Immature natural killer cell (primary cell): ENCODE results near the gene SYCE1L. TPM values are rescaled to one million over a fixed set of nuclear protein-coding genes. Genes with fewer than 3 reads are reported as not detected.
"Not testable (repeated sequence)": the region's sequence is repeated elsewhere in the genome, so short reads cannot be mapped to it uniquely, and the experiment has no call there.

Source experiments
- DNase-seq, 3 donors: peaks; one replicate each; pipeline ENCODE4 v3.0.0; 2022; ENCODE audit warnings: mixed read lengths in 1 of 3
- H3K27ac Mint-ChIP-seq, 6 donors: one replicate each; pipeline ENCODE4 v1.8.0; 2020; ENCODE audit warnings: mixed read lengths in 6 of 6, mild to moderate bottlenecking in 5 of 6, inconsistent platforms in 4 of 6, moderate library complexity in 3 of 6
- H3K27me3 Mint-ChIP-seq, 3 donors: one replicate each; pipeline ENCODE4 v1.8.0; 2020 to 2021; ENCODE audit warnings: low read depth in 3 of 3, mild to moderate bottlenecking in 3 of 3, mixed read lengths in 3 of 3, moderate library complexity in 3 of 3, inconsistent platforms in 1 of 3
- H3K36me3 Mint-ChIP-seq, 3 donors: one replicate each; pipeline ENCODE4 v1.8.0; 2020; ENCODE audit warnings: mixed read lengths in 3 of 3, inconsistent platforms in 2 of 3, mild to moderate bottlenecking in 2 of 3
- H3K4me1 Mint-ChIP-seq, 2 donors: one replicate each; pipeline ENCODE4 v1.8.0; 2020; ENCODE audit warnings: inconsistent platforms in 2 of 2, mild to moderate bottlenecking in 2 of 2, mixed read lengths in 2 of 2, moderate library complexity in 1 of 2
- H3K4me3 Mint-ChIP-seq, 5 donors: one replicate each; pipeline ENCODE4 v1.8.0; 2020; ENCODE audit warnings: mild to moderate bottlenecking in 5 of 5, mixed read lengths in 5 of 5, inconsistent platforms in 3 of 5, moderate library complexity in 3 of 5
- H3K9me3 Mint-ChIP-seq, 6 donors: one replicate each; pipeline ENCODE4 v1.8.0; 2020; ENCODE audit warnings: mild to moderate bottlenecking in 6 of 6, mixed read lengths in 6 of 6, inconsistent platforms in 4 of 6, moderate library complexity in 3 of 6
- polyA plus RNA-seq, 3 donors: library from polyadenylated mRNA; unstranded; fragments of 300-500 nt; fragmentation: Illumina TruSeq; gene quantifications; one replicate each; pipeline ENCODE4 v1.2.3, GENCODE V29; 2021

The SYCE1L gene, protein sequence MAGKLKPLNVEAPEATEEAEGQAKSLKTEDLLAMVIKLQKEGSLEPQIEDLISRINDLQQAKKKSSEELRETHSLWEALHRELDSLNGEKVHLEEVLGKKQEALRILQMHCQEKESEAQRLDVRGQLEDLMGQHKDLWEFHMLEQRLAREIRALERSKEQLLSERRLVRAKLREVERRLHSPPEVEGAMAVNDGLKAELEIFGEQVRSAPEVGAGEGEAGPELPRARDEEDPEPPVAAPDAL
- 1 to 10 TPM in 2 of 3 donors, under 1 TPM in 1; 0.61 to 2.9 (median 2.2) TPM for polyA plus RNA-seq

DNA sequence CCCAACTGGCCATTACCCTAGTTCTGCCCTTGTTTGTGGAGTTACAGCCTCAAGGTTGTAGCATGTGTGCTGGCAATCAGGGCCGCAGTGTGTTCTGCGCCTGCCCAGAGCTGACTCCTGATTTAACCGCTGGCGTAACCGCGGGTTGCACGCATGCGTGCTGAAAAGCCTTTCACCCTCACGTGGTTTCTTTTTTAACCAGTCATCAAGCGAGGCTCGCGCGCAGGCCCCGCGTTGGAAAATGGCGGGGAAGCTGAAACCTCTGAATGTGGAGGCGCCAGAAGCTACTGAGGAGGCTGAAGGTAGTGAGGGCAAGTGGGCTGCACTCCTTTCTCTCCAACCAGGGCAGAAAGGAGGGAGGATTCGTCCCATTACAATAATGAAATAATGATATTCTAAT lies at the start of gene SYCE1L:
SYCE1L (plus strand) TSS at position 198 of the 400 bp plus-strand sequence; CDS start at position 242, 44 bp downstream.
- Mint-ChIP-seq H3K27me3 (peaks cover 0 to 4% (median 0%) of the 10 kb centered on the region in 3 donors), H3K4me3 (no peak within 1 kb of the TSS), H3K9me3 (no peaks in the 10 kb centered on the region), H3K27ac (peak within 1 kb of the TSS in 1 of 6 donors; percentile 67), H3K4me1 (peaks cover 6 to 14% of the 10 kb centered on the region in 2 donors), H3K36me3 (peaks cover 10 to 27% (median 26%) of the 10 kb centered on the region in 3 donors)
- DNase-seq = no peak

DNA sequence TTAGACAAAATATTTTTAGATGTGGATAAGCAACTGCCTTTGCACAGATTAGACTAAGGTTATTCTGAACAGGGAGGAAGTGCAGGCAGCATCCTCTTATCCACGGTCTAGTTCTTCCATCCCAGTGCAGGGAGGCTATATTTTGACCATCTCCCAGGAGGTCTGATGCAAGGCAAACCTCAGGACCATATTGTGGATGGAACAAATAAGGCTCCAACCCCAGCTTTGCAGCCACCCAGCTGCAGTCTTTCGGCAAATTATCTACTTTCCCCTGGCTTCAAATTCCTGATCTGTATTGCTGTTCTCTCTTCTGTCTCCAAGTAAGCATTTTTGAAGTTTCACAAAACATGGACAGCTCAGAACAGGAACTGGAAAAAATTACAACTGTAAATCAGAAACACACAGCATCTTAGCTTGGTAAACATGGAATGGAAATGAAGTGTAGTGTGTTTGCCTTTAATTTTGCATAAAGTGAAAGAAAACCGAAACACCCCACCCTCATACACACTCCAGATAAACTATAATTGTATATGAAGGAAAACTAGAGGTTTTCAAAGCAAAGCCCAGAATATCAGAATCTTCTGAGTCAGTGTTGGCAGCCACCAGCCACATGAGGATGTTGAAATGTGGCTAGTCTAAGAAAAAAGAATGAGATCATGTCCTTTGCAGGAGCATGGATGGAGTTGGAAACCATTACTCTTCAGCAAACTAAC lies 41.7 kb upstream of the SYCE1L start:
- no peak overlapping the region for H3K27ac Mint-ChIP-seq
- H3K4me3 Mint-ChIP-seq = no peak overlapping the region
- H3K4me1 Mint-ChIP-seq = no peaks in the 10 kb centered on the region

DNA sequence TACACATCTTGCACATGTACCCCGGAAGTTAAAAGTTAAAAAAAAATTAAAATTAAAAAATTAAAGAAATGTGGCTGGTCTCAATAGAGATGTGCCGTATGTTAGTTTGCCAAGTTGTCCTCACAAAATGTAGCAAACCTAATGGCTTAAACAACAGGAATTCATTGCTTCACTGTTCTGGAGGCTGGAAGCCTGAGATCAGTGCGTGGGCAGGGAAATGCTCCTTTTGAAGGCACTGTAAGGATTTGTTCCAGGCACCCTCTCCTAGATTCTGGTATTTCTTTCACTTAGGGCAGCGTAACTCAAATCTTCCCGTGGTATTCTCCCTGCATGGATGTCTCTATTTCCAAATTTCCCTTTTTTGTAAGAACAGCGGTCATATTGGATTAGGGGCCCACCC lies 40.9 kb upstream of the SYCE1L start:
- no peak overlapping the region for H3K4me3 Mint-ChIP-seq
- no peaks in the 10 kb centered on the region for H3K4me1 Mint-ChIP-seq
- DNase-seq = no peak
- H3K9me3 Mint-ChIP-seq = no peaks in the 10 kb centered on the region
- no peak overlapping the region for H3K27ac Mint-ChIP-seq
- no peaks in the 10 kb centered on the region for H3K36me3 Mint-ChIP-seq
- peaks cover 2 to 15% (median 8%) of the 10 kb centered on the region in 3 donors for H3K27me3 Mint-ChIP-seq

More for the DNA sequence above, 41.7 kb upstream of the SYCE1L start:
- no peak for DNase-seq
- peaks cover 2 to 18% (median 8%) of the 10 kb centered on the region in 3 donors for H3K27me3 Mint-ChIP-seq
- no peaks in the 10 kb centered on the region for H3K9me3 Mint-ChIP-seq
- no peaks in the 10 kb centered on the region for H3K36me3 Mint-ChIP-seq

DNA sequence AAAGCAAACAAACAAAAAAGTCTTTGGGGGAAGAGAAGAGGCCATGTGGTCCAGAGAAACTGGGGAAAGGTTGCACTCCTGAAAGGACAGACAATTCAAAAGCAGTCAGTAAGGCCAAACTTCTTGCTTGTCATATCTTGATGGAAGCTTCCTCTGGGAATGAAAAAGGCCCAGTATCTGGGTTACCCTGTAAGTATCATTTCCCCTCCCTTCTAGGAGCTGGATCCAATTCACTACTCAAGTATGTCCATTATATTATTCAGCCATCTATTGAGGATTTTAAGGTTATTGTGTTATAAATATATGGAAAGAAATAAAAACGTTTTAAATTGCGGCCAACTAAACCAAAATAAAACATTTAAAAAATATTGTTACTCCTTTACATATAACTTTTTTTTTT lies 34.2 kb upstream of the SYCE1L start:
- Mint-ChIP-seq H3K4me3 (no peak overlapping the region), H3K27ac (no peak overlapping the region), H3K27me3 (peaks cover 0 to 9% (median 8%) of the 10 kb centered on the region in 3 donors), H3K4me1 (no peaks in the 10 kb centered on the region), H3K36me3 (no peaks in the 10 kb centered on the region), H3K9me3 (no peaks in the 10 kb centered on the region)
- no peak for DNase-seq

DNA sequence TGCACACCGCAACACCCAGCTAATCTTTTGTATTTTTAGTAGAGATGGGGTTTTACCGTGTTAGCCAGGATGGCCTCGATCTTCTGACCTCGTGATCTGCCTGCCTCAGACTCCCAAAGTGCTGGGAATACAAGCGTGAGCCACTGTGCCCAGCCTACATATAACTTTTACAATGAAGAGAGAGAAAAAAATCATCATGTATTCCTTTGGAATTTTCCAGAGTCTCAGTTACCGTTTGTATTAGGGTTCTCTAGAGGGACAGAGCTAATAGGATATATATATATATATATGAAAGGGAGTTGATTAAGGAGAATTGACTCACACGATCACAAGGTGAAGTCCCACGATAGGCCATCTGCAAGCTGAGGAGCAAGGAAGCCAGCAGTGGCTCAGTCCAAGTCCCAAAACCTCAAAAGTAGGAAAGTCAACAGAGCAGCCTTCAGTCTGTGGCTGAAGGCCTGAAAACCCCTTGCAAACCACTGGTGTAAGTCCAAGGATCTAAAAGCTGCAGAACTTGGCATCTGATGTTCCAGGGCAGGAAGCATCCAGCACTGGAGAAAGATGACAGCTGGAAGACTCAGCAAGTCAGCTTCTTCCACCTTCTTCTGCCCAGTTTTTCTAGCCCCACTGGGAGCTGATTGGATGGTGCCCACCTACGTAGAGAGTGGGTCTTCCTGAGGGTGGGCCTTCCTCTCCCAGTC lies 33.5 kb upstream of the SYCE1L start:
- not testable (repeated sequence) for H3K4me3 Mint-ChIP-seq, H3K27me3 Mint-ChIP-seq

DNA sequence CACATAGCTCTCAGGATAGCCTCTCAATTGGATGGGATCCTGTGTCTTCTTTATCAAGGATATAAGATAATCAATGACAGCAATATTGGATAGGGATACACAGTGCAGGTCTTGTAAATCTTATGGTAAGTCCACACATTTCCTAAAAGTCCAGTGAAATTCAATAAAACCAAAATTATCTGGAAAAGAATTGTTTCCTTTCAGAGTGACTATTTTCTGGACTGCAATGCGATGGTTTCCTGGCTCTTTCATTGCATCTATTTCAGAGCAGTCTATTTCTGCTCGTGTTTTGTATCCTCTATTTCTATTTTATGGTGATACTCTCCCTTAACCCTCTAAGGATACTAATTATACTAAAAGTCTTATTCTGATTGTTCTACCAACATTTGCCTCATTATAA lies 32.5 kb upstream of the SYCE1L start:
- no peak for DNase-seq
- Mint-ChIP-seq H3K27me3 (peaks cover 0 to 8% (median 6%) of the 10 kb centered on the region in 3 donors), H3K27ac (no peak overlapping the region), H3K9me3 (no peaks in the 10 kb centered on the region), H3K4me3 (no peak overlapping the region), H3K36me3 (no peaks in the 10 kb centered on the region), H3K4me1 (no peaks in the 10 kb centered on the region)

More for the DNA sequence above, 33.5 kb upstream of the SYCE1L start:
- H3K27ac Mint-ChIP-seq, H3K36me3 Mint-ChIP-seq, H3K4me1 Mint-ChIP-seq, DNase-seq, H3K9me3 Mint-ChIP-seq: not testable (repeated sequence)

DNA sequence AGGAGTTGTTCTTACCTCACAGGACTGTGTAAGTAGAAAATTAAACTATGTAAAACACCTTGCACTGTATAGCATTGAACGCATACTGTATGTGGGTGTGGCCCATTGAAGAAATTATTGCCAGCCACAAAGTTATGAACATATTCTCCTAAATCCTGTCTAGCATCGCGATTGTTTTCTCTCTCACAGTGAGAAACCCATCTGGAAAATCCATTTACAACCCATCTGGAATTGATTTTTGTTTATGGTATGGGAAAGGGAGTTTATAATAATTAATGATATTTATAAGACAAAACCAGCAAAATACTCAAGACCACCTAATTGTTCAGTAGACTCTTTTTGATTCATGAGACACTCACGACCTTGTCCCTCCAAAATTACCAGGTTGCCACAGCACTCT lies 30.3 kb upstream of the SYCE1L start:
- Mint-ChIP-seq H3K9me3 (no peaks in the 10 kb centered on the region), H3K36me3 (no peaks in the 10 kb centered on the region), H3K4me3 (no peak overlapping the region), H3K4me1 (no peaks in the 10 kb centered on the region), H3K27me3 (peaks cover 0 to 12% (median 10%) of the 10 kb centered on the region in 3 donors), H3K27ac (no peak overlapping the region)
- no peak for DNase-seq

DNA sequence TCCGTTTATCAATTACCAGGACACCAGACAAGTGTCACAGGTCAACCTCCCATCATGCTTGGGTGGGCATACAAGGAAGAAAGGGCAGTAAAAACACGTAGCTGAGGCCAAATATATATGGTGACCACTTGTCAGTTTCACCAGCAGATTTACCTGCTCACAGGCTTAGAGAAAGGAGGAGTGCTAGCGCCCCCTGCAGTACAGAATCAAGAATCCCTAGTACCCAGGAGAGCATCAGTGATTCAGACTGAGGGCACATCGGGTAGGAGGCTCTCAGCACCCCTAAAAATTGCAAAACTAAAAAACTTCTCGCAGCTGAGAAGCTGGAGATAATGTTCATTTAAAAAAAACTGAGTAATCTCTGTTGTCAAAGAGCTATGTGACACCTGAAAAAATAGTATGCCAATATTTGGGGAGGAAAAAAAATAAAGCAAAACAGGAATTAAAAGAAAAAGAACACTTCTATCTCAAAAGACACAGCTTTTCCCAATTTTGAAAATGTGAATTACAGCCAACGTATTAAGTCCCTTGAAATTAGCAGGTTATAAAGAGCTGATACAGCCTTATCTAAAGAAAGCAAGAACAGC lies 29.5 kb upstream of the SYCE1L start:
- peak in 1 of 3 donors; percentile 12 for DNase-seq

DNA sequence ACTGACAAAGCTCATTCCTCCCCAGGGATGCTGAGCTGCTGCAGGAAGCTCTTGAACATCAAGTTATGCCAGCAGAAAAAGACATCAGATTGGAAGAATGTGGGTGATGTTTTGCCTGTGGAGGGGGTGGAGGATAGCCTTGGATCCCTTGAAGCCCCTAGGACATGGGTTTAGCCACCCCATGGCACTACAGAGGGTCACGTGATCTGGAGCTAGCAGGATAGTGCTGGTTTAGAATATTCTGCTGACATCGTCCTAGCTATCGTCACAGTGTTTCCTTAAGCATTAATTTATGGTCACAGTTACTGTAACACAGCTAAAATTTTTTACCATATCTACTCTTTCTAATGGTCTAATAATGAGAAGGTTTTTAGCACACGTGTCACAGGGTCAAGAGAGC lies 28.4 kb upstream of the SYCE1L start:
- Mint-ChIP-seq H3K27ac (no peak overlapping the region), H3K36me3 (no peaks in the 10 kb centered on the region), H3K4me3 (no peak overlapping the region), H3K27me3 (peaks cover 4 to 19% (median 12%) of the 10 kb centered on the region in 3 donors), H3K9me3 (no peaks in the 10 kb centered on the region), H3K4me1 (no peaks in the 10 kb centered on the region)
- no peak for DNase-seq

More for the DNA sequence above, 29.5 kb upstream of the SYCE1L start:
- H3K9me3 Mint-ChIP-seq = no peaks in the 10 kb centered on the region
- H3K36me3 Mint-ChIP-seq = no peaks in the 10 kb centered on the region
- no peak overlapping the region for H3K4me3 Mint-ChIP-seq
- H3K27me3 Mint-ChIP-seq = peaks cover 4 to 17% (median 11%) of the 10 kb centered on the region in 3 donors
- no peak overlapping the region for H3K27ac Mint-ChIP-seq
- no peaks in the 10 kb centered on the region for H3K4me1 Mint-ChIP-seq

DNA sequence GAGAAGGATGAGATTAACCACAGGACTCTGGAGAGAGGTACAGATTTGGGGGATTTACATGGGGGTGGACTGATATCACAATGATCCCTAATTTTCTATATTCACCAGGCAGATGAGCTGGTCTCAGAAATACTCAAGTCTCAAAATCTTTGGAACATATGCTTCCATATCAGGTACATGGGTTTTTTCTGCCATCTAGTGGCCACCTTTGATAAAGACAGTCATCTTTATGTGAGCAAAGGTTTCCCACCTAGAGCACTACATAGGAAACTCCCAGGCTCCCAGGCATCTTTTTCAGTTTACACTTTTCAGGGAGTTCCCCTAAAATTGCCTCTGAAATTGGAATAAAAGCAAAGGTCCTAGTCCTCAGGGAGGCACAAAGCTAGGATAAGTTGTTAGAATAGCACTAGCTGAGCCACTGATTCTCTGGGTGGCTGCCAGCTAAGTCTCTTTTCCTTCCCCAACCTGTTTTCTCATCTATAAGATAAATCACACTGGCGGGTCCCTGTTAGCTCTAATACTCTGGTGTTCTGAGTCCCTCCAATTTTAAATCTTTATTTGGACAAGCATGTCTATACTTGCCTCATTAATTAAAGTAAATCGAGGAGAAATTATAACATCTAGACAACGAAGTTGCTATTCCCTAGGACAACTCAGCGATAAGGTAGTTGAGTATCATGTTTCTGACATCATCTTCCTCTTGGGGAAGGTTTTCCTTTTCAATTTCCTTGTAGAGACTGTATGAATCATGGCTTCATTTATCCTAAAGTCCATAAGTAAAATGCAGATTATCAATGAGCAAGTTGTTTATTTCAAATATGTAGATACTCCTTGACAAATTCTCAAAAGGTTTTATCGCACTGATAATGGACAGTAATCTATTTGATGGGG lies 27.2 kb upstream of the SYCE1L start:
- Mint-ChIP-seq H3K27me3 (peaks cover 5 to 19% (median 12%) of the 10 kb centered on the region in 3 donors), H3K4me1 (no peaks in the 10 kb centered on the region), H3K27ac (no peak overlapping the region), H3K4me3 (no peak overlapping the region), H3K9me3 (no peaks in the 10 kb centered on the region), H3K36me3 (no peaks in the 10 kb centered on the region)
- peak in 2 of 3 donors; percentile 12 to 28 for DNase-seq

DNA sequence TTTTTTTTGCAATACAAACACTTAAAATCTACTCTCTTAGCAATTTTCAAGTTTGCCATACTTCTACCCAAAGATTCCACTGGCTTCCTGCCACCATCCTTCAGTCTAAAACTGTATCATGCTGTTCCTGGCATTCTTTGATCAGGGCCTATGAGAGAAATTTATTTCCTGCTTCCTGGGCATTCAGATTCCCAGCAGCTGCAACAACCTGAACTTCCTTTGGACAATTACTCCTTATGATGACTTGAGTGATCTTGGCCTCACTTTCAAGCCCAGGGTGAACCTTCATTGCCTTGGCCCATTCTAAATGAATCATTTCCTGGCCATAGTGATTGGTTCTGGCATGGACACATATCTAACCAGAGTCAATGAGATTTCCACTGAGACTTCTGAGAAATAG lies 26.3 kb upstream of the SYCE1L start:
- peaks cover 5 to 18% (median 17%) of the 10 kb centered on the region in 3 donors for H3K27me3 Mint-ChIP-seq
- no peak overlapping the region for H3K4me3 Mint-ChIP-seq
- no peak overlapping the region for H3K27ac Mint-ChIP-seq
- H3K9me3 Mint-ChIP-seq = no peaks in the 10 kb centered on the region
- DNase-seq = no peak
- H3K4me1 Mint-ChIP-seq = no peaks in the 10 kb centered on the region
- H3K36me3 Mint-ChIP-seq = no peaks in the 10 kb centered on the region

DNA sequence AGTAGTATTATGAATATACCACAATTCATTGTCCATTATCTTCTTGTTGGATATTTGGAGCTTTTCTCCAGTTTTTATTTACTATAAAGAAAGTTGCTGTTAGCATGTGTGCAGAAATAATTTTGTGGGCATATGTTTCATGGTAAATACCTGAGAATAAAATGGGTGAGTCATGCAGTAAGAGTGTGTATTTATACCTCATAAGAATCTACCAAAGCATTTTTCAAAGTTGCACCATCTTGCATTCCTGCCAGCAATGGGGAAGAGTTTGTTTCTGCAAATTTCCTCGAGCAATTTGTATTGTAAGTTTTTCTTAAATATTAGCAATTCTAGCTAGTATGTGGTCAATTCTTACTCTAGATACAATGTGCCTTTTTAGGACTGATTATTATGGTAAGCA lies 16.1 kb upstream of the SYCE1L start:
- no peaks in the 10 kb centered on the region for H3K4me1 Mint-ChIP-seq
- H3K36me3 Mint-ChIP-seq = no peaks in the 10 kb centered on the region
- H3K27me3 Mint-ChIP-seq = peaks cover 2 to 8% (median 5%) of the 10 kb centered on the region in 3 donors
- peaks cover 0 to 1% (median 0%) of the 10 kb centered on the region in 6 donors for H3K9me3 Mint-ChIP-seq
- no peak for DNase-seq
- no peak overlapping the region for H3K27ac Mint-ChIP-seq
- H3K4me3 Mint-ChIP-seq = no peak overlapping the region

DNA sequence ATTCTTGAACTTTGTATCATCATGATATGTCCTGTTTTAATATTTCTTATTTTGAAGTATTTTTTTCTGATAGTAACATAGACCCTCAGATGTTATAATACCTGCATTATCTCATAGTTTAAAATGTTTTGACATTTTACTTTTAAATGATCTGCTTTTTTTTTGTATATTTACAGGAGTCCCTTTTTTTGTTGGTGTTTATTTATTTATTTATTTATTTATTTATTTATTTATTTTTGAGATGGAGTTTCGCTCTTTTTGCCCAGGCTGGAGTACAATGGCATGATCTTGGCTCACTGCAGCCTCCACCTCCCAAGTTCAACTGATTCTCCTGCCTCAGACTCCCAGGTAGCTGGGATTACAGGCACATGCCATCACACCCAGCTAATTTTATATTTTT lies 12.9 kb upstream of the SYCE1L start:
- Mint-ChIP-seq H3K4me1 (peaks cover 16 to 19% of the 10 kb centered on the region in 2 donors), H3K27me3 (peaks cover 8 to 15% (median 10%) of the 10 kb centered on the region in 3 donors)
- DNase-seq, H3K27ac Mint-ChIP-seq, H3K9me3 Mint-ChIP-seq, H3K4me3 Mint-ChIP-seq, H3K36me3 Mint-ChIP-seq: not testable (repeated sequence)
